ENCODE measurements around the gene STH. TPM values are rescaled to one million over a fixed set of nuclear protein-coding genes. Genes with fewer than 3 reads are reported as not detected.

The STH gene
- total and polyA plus RNA-seq, 4 donors: not detected

- H3K4me1 ChIP-seq (ENCODE audit: control insufficient read depth in 1 of 2, insufficient read depth in 2 of 2, low read length in 2 of 2): no peaks in the 10 kb centered on the region
- intact Hi-C loops (cut with DNase I): loop anchor here (1.0 to 5.0 kb wide), 3 partner anchors 147 to 167 kb away; partner anchors contain the start of gene KANSL1 (in 2 of the 2)
- 55 to 56% methylated on average over 2 of the region's 2 CpGs for WGBS, 2 donors
Observed at GRCh38 chr17:46044989-46045388, 45.9 kb downstream of the STH start.

GRCh38 chr17:46045639-46046038 is 46.6 kb downstream of the STH start:
- Histone ChIP-seq H3K36me3 (ENCODE audit: control insufficient read depth in 1 of 2, insufficient read depth in 2 of 2, low read length in 1 of 2) (peaks cover 3 to 4% of the 10 kb centered on the region in 2 donors), H3K27ac (ENCODE audit: low read depth in 1 of 2, low read length in 2 of 2) (no peak overlapping the region), H3K9me3 (ENCODE audit: control insufficient read depth, low read length) (no peaks in the 10 kb centered on the region), H3K4me3 (ENCODE audit: low read length in 2 of 2) (no peak overlapping the region), H3K4me1 (ENCODE audit: control insufficient read depth in 1 of 2, insufficient read depth in 2 of 2, low read length in 2 of 2) (no peaks in the 10 kb centered on the region), H3K27me3 (ENCODE audit: control insufficient read depth in 1 of 2, insufficient read depth in 2 of 2, low read length in 1 of 2) (no peaks in the 10 kb centered on the region)
- 86 to 89% methylated on average over 3 of the region's 3 CpGs for WGBS, 2 donors
- DNase-seq: no peak
- no peak for ATAC-seq (ENCODE audit: low FRiP score)
- intact Hi-C loops (cut with DNase I): loop anchor here in 1 of 2 donors (5.0 kb wide), 1 partner anchor 147 kb away; the partner anchor contains the start of gene KANSL1

More at GRCh38 chr17:46044989-46045388, 45.9 kb downstream of the STH start:
- ATAC-seq (ENCODE audit: low FRiP score) (no peak), DNase-seq (no peak)
- peaks cover 2 to 4% of the 10 kb centered on the region in 2 donors for H3K36me3 ChIP-seq (ENCODE audit: control insufficient read depth in 1 of 2, insufficient read depth in 2 of 2, low read length in 1 of 2)
- H3K27ac ChIP-seq (ENCODE audit: low read depth in 1 of 2, low read length in 2 of 2): no peak overlapping the region
- no peaks in the 10 kb centered on the region for H3K27me3 ChIP-seq (ENCODE audit: control insufficient read depth in 1 of 2, insufficient read depth in 2 of 2, low read length in 1 of 2)
- H3K4me3 ChIP-seq (ENCODE audit: low read length in 2 of 2): no peak overlapping the region
- no peaks in the 10 kb centered on the region for H3K9me3 ChIP-seq (ENCODE audit: control insufficient read depth, low read length)

GRCh38 chr17:46046957-46047356 is 47.9 kb downstream of the STH start:
- DNase-seq: no peak
- 38 to 53% methylated on average over 1 of the region's 1 CpG for WGBS, 2 donors
- H3K27ac ChIP-seq (ENCODE audit: low read depth in 1 of 2, low read length in 2 of 2): no peak overlapping the region
- H3K4me1 ChIP-seq (ENCODE audit: control insufficient read depth in 1 of 2, insufficient read depth in 2 of 2, low read length in 2 of 2): no peaks in the 10 kb centered on the region
- peaks cover 3 to 4% of the 10 kb centered on the region in 2 donors for H3K36me3 ChIP-seq (ENCODE audit: control insufficient read depth in 1 of 2, insufficient read depth in 2 of 2, low read length in 1 of 2)
- ATAC-seq (ENCODE audit: low FRiP score): no peak
- no peak overlapping the region for H3K4me3 ChIP-seq (ENCODE audit: low read length in 2 of 2)
- intact Hi-C loops (cut with DNase I): loop anchor here in 1 of 2 donors (5.0 kb wide), 1 partner anchor 145 kb away; the partner anchor contains the start of gene KANSL1
- H3K27me3 ChIP-seq (ENCODE audit: control insufficient read depth in 1 of 2, insufficient read depth in 2 of 2, low read length in 1 of 2): no peaks in the 10 kb centered on the region
- H3K9me3 ChIP-seq (ENCODE audit: control insufficient read depth, low read length): no peaks in the 10 kb centered on the region

GRCh38 chr17:46047398-46047797 is 48.3 kb downstream of the STH start:
- no peaks in the 10 kb centered on the region for H3K9me3 ChIP-seq (ENCODE audit: control insufficient read depth, low read length)
- 95% methylated on average over 5 of the region's 5 CpGs for WGBS, 2 donors
- no peaks in the 10 kb centered on the region for H3K4me1 ChIP-seq (ENCODE audit: control insufficient read depth in 1 of 2, insufficient read depth in 2 of 2, low read length in 2 of 2)
- intact Hi-C loops (cut with DNase I): loop anchor here in 1 of 2 donors (5.0 kb wide), 1 partner anchor 145 kb away; the partner anchor contains the start of gene KANSL1
- H3K4me3 ChIP-seq (ENCODE audit: low read length in 2 of 2): no peak overlapping the region
- no peak for DNase-seq
- no peak overlapping the region for H3K27ac ChIP-seq (ENCODE audit: low read depth in 1 of 2, low read length in 2 of 2)
- ATAC-seq (ENCODE audit: low FRiP score): no peak
- H3K27me3 ChIP-seq (ENCODE audit: control insufficient read depth in 1 of 2, insufficient read depth in 2 of 2, low read length in 1 of 2): no peaks in the 10 kb centered on the region
- peaks cover 3 to 4% of the 10 kb centered on the region in 2 donors for H3K36me3 ChIP-seq (ENCODE audit: control insufficient read depth in 1 of 2, insufficient read depth in 2 of 2, low read length in 1 of 2)

GRCh38 chr17:46047856-46048255 is 48.8 kb downstream of the STH start:
- intact Hi-C loops (cut with DNase I): loop anchor here in 1 of 2 donors (5.0 kb wide), 1 partner anchor 144 kb away; the partner anchor contains the start of gene KANSL1
- Histone ChIP-seq H3K27ac (ENCODE audit: low read depth in 1 of 2, low read length in 2 of 2) (no peak overlapping the region), H3K27me3 (ENCODE audit: control insufficient read depth in 1 of 2, insufficient read depth in 2 of 2, low read length in 1 of 2) (no peaks in the 10 kb centered on the region), H3K9me3 (ENCODE audit: control insufficient read depth, low read length) (no peaks in the 10 kb centered on the region), H3K36me3 (ENCODE audit: control insufficient read depth in 1 of 2, insufficient read depth in 2 of 2, low read length in 1 of 2) (peaks cover 3 to 4% of the 10 kb centered on the region in 2 donors), H3K4me1 (ENCODE audit: control insufficient read depth in 1 of 2, insufficient read depth in 2 of 2, low read length in 2 of 2) (no peaks in the 10 kb centered on the region), H3K4me3 (ENCODE audit: low read length in 2 of 2) (no peak overlapping the region)
- DNase-seq (no peak), ATAC-seq (ENCODE audit: low FRiP score) (no peak)
- 84 to 85% methylated on average over 8 of the region's 8 CpGs for WGBS, 2 donors

Other genes with a start within 250 kb of the STH start
- not detected for gene CRHR1, start 214.9 kb upstream of the STH start, total RNA-seq
- not detected for gene CRHR1, start 214.9 kb upstream of the STH start, polyA plus RNA-seq
- not detected for gene SPPL2C, start 154.4 kb upstream of the STH start, total RNA-seq
- not detected for gene SPPL2C, start 154.4 kb upstream of the STH start, polyA plus RNA-seq
- 1 to 10 TPM; 1.3 to 3.9 TPM for gene MAPT, start 104.7 kb upstream of the STH start, total RNA-seq
- gene MAPT, start 104.7 kb upstream of the STH start, polyA plus RNA-seq: under 1 TPM; 0.13 to 0.51 TPM
- 100 to 1,000 TPM in 1 of 2 donors, 10 to 100 TPM in 1; 94.1 to 109 TPM for gene KANSL1, start 194.2 kb downstream of the STH start, total RNA-seq
- gene KANSL1, start 194.2 kb downstream of the STH start, polyA plus RNA-seq: 10 to 100 TPM in 1 of 2 donors, 1 to 10 TPM in 1; 6.5 to 18.7 TPM

Data from aorta (tissue), 5 donors.